HG03378 (cell line): ENCODE measurements around the gene MEGF10.
"Not testable (repeated sequence)": the region's sequence is repeated elsewhere in the genome, so short reads cannot be mapped to it uniquely, and the experiment has no call there.

Experiments used
- ATAC-seq: cut with Tn5 transposase; IDR thresholded peaks from one replicate; pipeline ENCODE4 v1.9.1; 2021; ENCODE audit warnings: mild to moderate bottlenecking, moderate library complexity; ENCODE audit not compliant: unreplicated experiment

Gene MEGF10

GRCh38 chr5:127290019-127290945 is at the start of gene MEGF10:
Gene MEGF10, plus strand, starts transcription at chr5:127290796. Its CDS starts 40,513 bp downstream, at chr5:127331309.
- no peak for ATAC-seq

DNA sequence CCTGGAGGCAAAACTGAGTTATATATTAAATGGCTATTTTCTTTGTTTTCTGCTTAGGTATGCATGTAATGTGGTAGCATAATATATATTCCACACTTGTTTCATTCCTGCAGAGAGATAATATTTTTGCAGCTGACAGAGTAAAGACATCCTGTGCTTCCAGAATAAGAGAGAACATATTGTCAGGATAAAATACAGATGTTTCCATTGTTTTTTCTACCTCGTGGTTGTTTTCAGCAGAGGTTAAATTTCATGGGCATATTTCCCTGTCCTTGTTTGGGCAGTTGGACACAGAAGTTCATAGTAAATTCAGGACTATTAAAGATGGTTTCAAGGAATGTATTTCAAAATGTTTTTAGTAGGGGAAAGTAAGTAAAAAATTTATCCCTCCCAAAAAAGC is 47.6 kb upstream of the MEGF10 start:
- no peak for ATAC-seq

DNA sequence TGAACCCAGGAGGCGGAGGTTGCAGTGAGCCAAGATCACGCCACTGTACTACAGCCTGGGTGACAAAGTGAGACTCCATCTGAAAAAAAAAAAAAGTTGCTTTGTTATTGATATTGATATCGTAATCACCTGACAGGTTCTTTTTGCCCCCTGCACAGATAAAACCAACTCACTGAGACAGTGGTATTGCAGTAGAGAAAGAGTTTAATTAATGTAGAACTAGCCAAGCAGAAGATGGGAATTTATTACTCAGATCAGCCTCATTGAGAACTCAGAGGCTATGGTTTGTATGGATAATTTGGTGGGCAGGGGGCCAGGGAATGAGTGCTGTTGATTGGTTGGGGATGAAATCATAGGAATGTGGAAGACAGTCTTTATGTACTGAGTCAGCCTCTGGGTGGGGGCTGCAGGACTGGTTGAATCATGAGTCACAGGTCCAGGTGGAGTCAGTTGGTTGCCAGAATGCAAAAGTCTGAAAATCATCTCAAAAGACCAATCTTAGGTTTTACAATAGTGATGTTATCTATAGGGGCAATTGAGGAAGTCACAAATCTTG is 35.8 kb upstream of the MEGF10 start:
- no peak for ATAC-seq

DNA sequence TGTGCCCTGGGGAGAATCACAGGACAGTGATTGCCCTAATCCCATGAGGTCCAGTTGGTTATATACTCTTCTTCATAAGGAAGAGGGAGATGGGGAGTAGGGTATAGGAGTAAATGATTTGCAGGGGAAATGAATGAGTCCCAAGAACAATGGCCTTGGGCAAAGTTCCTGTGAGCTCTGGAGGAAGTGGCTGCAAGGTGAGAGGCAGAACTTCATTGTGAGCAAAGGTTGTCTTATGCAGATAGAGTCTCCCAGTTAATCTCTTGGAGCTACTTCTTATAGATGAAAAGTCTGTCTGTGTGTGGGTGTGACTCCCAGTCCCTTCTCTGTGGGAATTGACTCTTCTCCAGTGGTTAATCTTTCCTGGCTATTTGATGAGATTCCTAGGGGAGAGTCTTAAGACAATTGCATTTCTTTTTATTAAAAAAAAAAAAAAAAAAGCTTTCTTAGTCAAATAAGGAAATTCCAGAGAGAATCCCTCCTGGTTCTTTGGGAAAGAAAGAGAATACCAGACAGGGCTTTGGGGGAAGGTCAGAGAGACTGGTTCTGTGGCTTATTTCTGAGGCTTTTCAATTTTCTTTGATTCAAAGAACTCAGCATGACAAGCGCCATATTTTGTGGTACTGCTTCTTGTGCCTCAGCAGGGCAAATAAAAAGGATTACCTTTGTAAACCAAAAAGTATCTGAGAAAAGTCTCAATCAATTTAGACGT is 33.6 kb upstream of the MEGF10 start:
- no peak for ATAC-seq

- no peak for ATAC-seq
Measured at GRCh38 chr5:127260686-127261085, 29.9 kb upstream of the MEGF10 start.

DNA sequence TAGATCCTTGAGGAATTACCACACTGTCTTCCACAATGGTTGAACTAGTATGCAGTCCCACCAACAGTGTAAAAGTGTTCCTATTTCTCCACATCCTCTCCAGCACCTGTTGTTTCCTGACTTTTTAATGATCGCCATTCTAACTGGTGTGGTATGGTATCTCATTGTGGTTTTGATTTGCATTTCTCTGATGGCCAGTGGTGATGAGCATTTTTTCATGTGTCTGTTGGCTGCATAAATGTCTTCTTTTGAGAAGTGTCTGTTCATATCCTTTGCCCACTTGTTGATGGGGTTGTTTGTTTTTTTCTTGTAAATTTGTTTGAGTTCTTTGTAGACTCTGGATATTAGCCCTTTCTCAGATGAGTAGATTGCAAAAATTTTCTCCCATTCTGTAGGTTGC is 25.1 kb upstream of the MEGF10 start:
- not testable (repeated sequence) for ATAC-seq

- not testable (repeated sequence) for ATAC-seq
Measured at GRCh38 chr5:127268342-127268741, 22.3 kb upstream of the MEGF10 start.

GRCh38 chr5:127270713-127271112 is 19.9 kb upstream of the MEGF10 start:
- ATAC-seq, result not testable (repeated sequence)

- ATAC-seq, result no peak
Measured at GRCh38 chr5:127275641-127276193, 14.9 kb upstream of the MEGF10 start.

DNA sequence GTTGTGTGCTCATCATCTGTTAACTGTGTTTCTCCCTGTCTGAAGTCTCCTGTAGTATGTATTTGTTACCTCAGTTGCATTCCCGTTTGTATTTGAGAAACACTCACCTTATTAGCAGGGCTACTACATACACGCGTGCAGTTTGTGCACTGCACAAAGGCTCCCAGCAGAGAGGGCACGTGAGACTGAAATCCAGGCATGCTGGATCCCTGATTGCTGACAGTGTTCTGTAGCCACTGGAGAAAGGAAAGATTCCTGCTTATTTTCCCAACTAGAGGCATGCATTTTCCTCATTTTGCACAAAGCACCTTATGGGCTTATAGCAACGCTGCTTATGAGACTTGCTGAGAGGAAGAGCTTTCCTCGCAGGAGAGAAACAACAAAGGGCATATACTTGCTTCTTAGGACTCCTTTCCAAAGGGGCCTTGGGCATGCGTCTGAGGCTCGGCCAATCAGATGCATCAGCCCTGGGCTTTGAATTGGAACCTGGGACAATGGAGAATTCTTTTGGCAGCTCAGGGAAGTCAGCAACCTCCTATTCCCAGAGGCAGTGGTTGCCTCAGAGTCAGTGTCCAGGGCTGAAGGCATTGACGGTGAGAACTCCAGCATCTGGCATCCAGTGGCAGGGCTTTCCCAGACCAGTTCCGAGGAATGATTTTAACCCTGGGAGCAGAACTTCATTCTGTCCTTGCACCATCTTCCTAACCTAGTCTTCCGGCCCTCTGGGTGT is 9.9 kb upstream of the MEGF10 start:
- no peak for ATAC-seq

- ATAC-seq, result no peak
Measured at GRCh38 chr5:127281609-127282008, 9.0 kb upstream of the MEGF10 start.

GRCh38 chr5:127288676-127289075 is 1.9 kb upstream of the MEGF10 start:
- ATAC-seq, result no peak

DNA sequence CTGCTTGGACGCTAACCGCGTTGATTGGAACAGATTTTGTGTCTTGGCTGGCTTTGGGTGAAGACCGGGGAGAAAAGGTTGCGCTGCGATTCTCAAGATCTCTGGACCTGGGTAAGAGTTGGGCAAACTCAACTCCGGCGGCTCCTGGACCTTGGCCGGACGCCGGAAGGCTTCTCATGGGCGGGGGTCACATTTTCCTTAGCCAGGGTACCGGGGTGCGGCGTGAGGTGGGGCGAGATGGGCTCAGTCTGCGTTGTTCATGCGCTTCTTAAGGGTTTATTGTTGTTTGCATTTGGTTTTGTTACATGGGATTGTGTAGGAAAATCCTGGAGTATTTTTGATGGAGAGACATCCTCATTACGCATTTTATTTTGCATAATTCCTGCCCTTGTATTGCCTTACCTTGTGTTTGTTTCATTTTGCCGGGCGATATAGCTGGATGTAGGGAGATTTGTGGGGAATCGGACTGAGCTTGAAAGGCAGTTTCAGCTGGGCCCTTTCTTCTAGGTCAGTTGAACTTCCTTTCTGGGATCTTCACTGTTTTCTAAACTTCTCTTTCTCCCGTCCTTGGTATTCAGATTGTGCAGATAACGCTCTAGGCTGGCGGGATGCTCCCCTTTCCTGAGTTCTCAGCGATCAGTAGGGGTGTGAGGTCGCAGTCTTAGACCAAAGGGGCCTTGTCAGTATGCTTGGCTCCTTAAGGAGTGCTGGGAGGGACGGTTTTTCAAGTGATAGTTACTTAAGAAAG is 524 bp downstream of the MEGF10 start:
- no peak for ATAC-seq

DNA sequence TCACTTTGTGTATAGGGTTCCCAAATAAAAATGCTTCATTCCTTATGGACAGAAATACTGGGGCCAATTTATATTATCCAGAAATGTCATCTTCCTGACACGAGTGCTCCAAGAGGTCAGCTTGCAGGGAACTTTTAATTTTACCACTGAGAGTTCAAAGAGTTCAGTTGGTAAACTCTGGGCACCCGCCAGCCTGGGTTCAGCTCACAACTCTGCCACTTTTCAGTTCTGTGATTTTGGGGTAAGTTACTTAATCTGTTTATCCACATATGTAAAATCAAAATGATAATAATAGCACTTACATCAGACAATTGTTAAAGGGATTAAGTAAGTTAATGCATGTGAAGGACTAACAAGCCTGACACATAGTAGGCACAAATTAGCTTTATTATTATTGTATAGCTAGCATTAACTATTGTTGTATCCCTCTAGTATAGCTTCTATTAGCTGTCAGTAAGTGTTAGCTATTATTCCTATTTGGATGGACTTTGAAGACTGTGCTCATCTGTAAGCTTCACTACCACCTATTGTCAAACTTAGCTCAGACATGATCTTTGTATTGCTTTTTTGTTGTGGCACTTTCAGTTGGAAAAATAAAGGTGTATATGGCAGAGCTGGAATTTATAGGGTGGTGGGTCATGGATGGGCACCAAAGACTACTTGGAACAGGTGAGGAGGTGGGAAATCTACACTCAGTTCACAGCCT is 1.6 kb downstream of the MEGF10 start:
- no peak for ATAC-seq

DNA sequence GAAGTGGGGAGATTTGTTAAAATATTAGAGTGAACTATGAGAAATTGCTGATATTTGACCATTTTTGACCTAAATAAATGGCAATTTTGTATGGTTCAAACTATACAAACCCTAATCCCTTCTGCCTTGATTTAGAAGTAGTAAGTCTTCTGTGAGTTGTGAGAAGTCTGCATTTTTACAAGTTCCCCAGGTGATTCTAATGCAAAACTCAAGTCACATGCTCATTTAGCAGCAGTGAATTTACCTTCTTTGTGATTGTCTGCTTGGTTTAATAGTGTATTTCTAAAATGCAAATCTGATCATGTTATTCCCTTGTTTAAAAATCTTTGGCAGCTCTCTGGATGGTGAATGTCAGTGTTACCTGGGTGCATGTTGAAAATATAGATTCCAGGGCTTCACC is 2.8 kb downstream of the MEGF10 start:
- no peak for ATAC-seq

DNA sequence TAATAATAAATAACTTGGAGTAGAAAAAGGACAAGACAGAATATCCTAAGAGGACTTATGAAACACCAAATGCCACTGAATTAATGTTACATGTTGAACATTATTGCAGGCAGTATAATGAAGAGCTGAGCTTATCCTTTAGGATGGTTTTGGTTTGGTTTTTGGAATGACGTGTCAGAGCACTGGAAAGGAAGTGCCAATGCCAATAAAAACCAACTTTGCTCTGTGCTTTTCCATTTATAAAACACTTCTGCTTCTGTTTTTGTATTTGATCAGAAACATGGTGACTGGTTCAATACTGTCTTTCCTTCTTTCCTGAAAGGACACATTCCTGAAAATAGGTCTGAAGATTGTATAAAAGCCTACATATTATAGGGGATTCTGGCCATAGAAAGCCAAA is 4.2 kb downstream of the MEGF10 start:
- ATAC-seq, result no peak

GRCh38 chr5:127295454-127295853 is 4.9 kb downstream of the MEGF10 start:
- ATAC-seq, result no peak

GRCh38 chr5:127296321-127296720 is 5.7 kb downstream of the MEGF10 start:
- no peak for ATAC-seq

- ATAC-seq, result not testable (repeated sequence)
Measured at GRCh38 chr5:127296894-127297293, 6.3 kb downstream of the MEGF10 start.
